IMR-90 (cell line): ENCODE measurements around the gene ACSL3. TPM values are rescaled to one million over a fixed set of nuclear protein-coding genes. Genes with fewer than 3 reads are reported as not detected.

Source experiments
- ATAC-seq: fragments of 200-7000 bp; cut with Tn5 transposase; 2 replicates; pipeline ENCODE4 v1.9.1; 2020; ENCODE audit warnings: low read depth, mild to moderate bottlenecking, moderate library complexity
- BruUV-seq: library from RNA; stranded (reverse); fragments of 400-500 nt; replicated peaks from 2 replicates; lab custom pipeline; 2021; lab: Mats Ljungman, UMichigan
- CTCF ChIA-PET: fragments of 300-600 bp; formaldehyde crosslinking; extraction: SDS; loops from one replicate; lab custom pipeline; 2021; ENCODE audit warnings: antibody characterized with exemption; lab: Yijun Ruan, JAX
- POLR2A ChIA-PET: fragments of 300-600 bp; sonication (Branson Sonifier 250); formaldehyde crosslinking; loops from one replicate; lab custom pipeline; 2022; ENCODE audit warnings: antibody characterized with exemption; ENCODE audit not compliant: unreplicated experiment; lab: Charles Lee
- DNase-seq: peaks from one replicate; pipeline ENCODE4 v3.0.0; 2013
- H2AFZ ChIP-seq: replicated peaks from 2 replicates; pipeline ENCODE3; 2013; ENCODE audit warnings: low read length, mild to moderate bottlenecking; ENCODE audit not compliant: poor library complexity
- H2AK5ac ChIP-seq: 2 replicates; pipeline ENCODE4 v1.6.1; 2013; ENCODE audit warnings: low read depth, low read length, inconsistent platforms
- H2AK9ac ChIP-seq: replicated peaks from 2 replicates; pipeline ENCODE3; 2013; ENCODE audit warnings: mild to moderate bottlenecking, low read depth, low read length, moderate library complexity; ENCODE audit not compliant: poor library complexity
- H2BK120ac ChIP-seq: 2 replicates; pipeline ENCODE4 v1.6.1; 2013; ENCODE audit warnings: low read depth, low read length, inconsistent platforms
- H2BK15ac ChIP-seq: 3 replicates; pipeline ENCODE4 v1.6.1; 2013; ENCODE audit warnings: low read depth, low read length, inconsistent platforms
- H2BK20ac ChIP-seq: 2 replicates; pipeline ENCODE4 v1.6.1; 2013; ENCODE audit warnings: low read depth, mild to moderate bottlenecking, inconsistent platforms, low read length, moderate library complexity
- H2BK5ac ChIP-seq: 2 replicates; pipeline ENCODE4 v1.6.1; 2013; ENCODE audit warnings: mild to moderate bottlenecking, low read depth, low read length, inconsistent platforms; ENCODE audit not compliant: poor library complexity, severe bottlenecking
- H3K14ac ChIP-seq: replicated peaks from 2 replicates; pipeline ENCODE4 v1.6.1; 2013; ENCODE audit warnings: low read depth, low read length, inconsistent platforms
- H3K18ac ChIP-seq: 2 replicates; pipeline ENCODE4 v1.6.1; 2013; ENCODE audit warnings: low read depth, low read length, control low read depth
- H3K23ac ChIP-seq: 2 replicates; pipeline ENCODE4 v1.6.1; 2013; ENCODE audit warnings: low read depth, low read length, inconsistent platforms
- H3K27ac ChIP-seq: 2 replicates; pipeline ENCODE4 v1.5.1; 2013; ENCODE audit warnings: mild to moderate bottlenecking, control low read depth, low read length; ENCODE audit not compliant: insufficient read depth
- H3K27me3 ChIP-seq: 2 replicates; pipeline ENCODE4 v1.6.1; 2013; ENCODE audit warnings: low read length; ENCODE audit not compliant: control insufficient read depth, insufficient read depth
- H3K36me3 ChIP-seq: 2 replicates; pipeline ENCODE4 v1.6.1; 2013; ENCODE audit warnings: low read length, mixed read lengths; ENCODE audit not compliant: control insufficient read depth, insufficient read depth
- H3K4ac ChIP-seq: 2 replicates; pipeline ENCODE4 v1.6.1; 2013; ENCODE audit warnings: low read depth, low read length, inconsistent platforms
- H3K4me1 ChIP-seq: 2 replicates; pipeline ENCODE4 v1.6.1; 2013; ENCODE audit warnings: low read length, mixed read lengths; ENCODE audit not compliant: control insufficient read depth, insufficient read depth
- H3K4me2 ChIP-seq: 2 replicates; pipeline ENCODE4 v1.6.1; 2013; ENCODE audit warnings: low read depth, mild to moderate bottlenecking, control low read depth, low read length, moderate library complexity
- H3K4me3 ChIP-seq: 2 replicates; pipeline ENCODE4 v1.5.1; 2013; ENCODE audit warnings: low read depth, mild to moderate bottlenecking, control low read depth, low read length, moderate library complexity; ENCODE audit not compliant: insufficient read depth
- H3K56ac ChIP-seq: 2 replicates; pipeline ENCODE4 v1.6.1; 2013; ENCODE audit warnings: low read length, inconsistent platforms; ENCODE audit not compliant: insufficient read depth; ENCODE audit errors: extremely low read depth
- H3K79me1 ChIP-seq, 2 experiments: 2 replicates each; pipeline ENCODE4 v1.6.1; 2013; ENCODE audit warnings: low read length in 2 of 2, inconsistent platforms in 1 of 2, low read depth in 1 of 2
- H3K9ac ChIP-seq: 2 replicates; pipeline ENCODE4 v1.6.1; 2013; ENCODE audit warnings: low read depth, low read length, control low read depth
- H3K9me1 ChIP-seq: 2 replicates; pipeline ENCODE4 v1.6.1; 2013; ENCODE audit warnings: low read length, inconsistent platforms; ENCODE audit not compliant: insufficient read depth
- H3K9me3 ChIP-seq: 2 replicates; pipeline ENCODE4 v1.6.1; 2013; ENCODE audit warnings: low read length; ENCODE audit not compliant: control insufficient read depth, insufficient read depth
- H4K20me1 ChIP-seq: 2 replicates; pipeline ENCODE4 v1.6.1; 2013; ENCODE audit warnings: low read length, inconsistent platforms; ENCODE audit not compliant: insufficient read depth
- H4K5ac ChIP-seq: 2 replicates; pipeline ENCODE4 v1.6.1; 2013; ENCODE audit warnings: mild to moderate bottlenecking, low read depth, low read length, control low read depth
- H4K8ac ChIP-seq, 2 experiments: 2 replicates each; pipeline ENCODE4 v1.6.1; 2013; ENCODE audit warnings: low read depth in 2 of 2, low read length in 2 of 2, control low read depth in 1 of 2, inconsistent platforms in 1 of 2
- H4K91ac ChIP-seq: 2 replicates; pipeline ENCODE4 v1.6.1; 2013; ENCODE audit warnings: low read depth, low read length, inconsistent platforms; ENCODE audit not compliant: insufficient read depth
- BHLHE40 ChIP-seq: fragments of 150-350 bp; IDR thresholded peaks from 2 replicates; pipeline ENCODE4 v1.6.1; 2016; ENCODE audit warnings: mild to moderate bottlenecking, low read depth, low read length
- CEBPB ChIP-seq: IDR thresholded peaks from 2 replicates; pipeline ENCODE4 v1.6.1; 2012; ENCODE audit warnings: low read depth, low read length, improper control_type of control experiment
- CTCF ChIP-seq: conservative IDR thresholded peaks from 2 replicates; pipeline ENCODE4 v1.5.1; 2012; ENCODE audit warnings: mild to moderate bottlenecking, low read depth, low read length, improper control_type of control experiment
- FOS ChIP-seq: fragments of 150-350 bp; IDR thresholded peaks from 2 replicates; pipeline ENCODE4 v1.6.1; 2016; ENCODE audit warnings: low read depth, low read length
- MAFK ChIP-seq: IDR thresholded peaks from 2 replicates; pipeline ENCODE4 v1.6.1; 2012; ENCODE audit warnings: low read depth, low read length, improper control_type of control experiment
- NFE2L2 ChIP-seq: fragments of 150-350 bp; IDR thresholded peaks from 2 replicates; pipeline ENCODE4 v1.6.1; 2016; ENCODE audit warnings: low read depth, mild to moderate bottlenecking, low read length
- POLR2A ChIP-seq: IDR thresholded peaks from 2 replicates; pipeline ENCODE4 v1.6.1; 2012; ENCODE audit warnings: mild to moderate bottlenecking, low read depth, low read length
- RCOR1 ChIP-seq: IDR thresholded peaks from 2 replicates; pipeline ENCODE4 v1.6.1; 2012; ENCODE audit warnings: mild to moderate bottlenecking, low read length, improper control_type of control experiment; ENCODE audit not compliant: insufficient replicate concordance
- RFX5 ChIP-seq: IDR thresholded peaks from 2 replicates; pipeline ENCODE4 v1.8.0; 2012; ENCODE audit warnings: low read depth, mild to moderate bottlenecking, low read length, moderate library complexity
- WGBS, 2 experiments: methylation state at CpG; one replicate each; pipeline versions ENCODE4 v1.1.5 to v1.1.7; 2013; ENCODE audit warnings: missing lambda C conversion rate in 2 of 2; ENCODE audit not compliant: insufficient read length in 1 of 2; ENCODE audit errors: extremely low coverage in 2 of 2; 5-methylcytosine and 5-hydroxymethylcytosine counted together
- dilution Hi-C: fragments of 300-500 bp; cut with HindIII; formaldehyde crosslinking; loops from one replicate; pipeline ENCODE4 v1.14.3; 2018; ENCODE audit warnings: low sequenced_read_pairs; ENCODE audit not compliant: unreplicated experiment
- in situ Hi-C: fragments of 300-500 bp; cut with MboI; formaldehyde crosslinking; loops from 3 replicates; pipeline ENCODE4 v1.14.3; 2019; ENCODE audit warnings: low sequenced_read_pairs, inconsistent platforms, mixed read lengths
- intact Hi-C: fragments of 100-400 bp; cut with micrococcal nuclease; formaldehyde crosslinking; loops from 2 replicates; pipeline ENCODE4 v1.10.0; 2022
- polyA plus RNA-seq, 3 experiments: library from polyadenylated mRNA; depleted of rRNA; stranded (reverse); fragments of >200 nt; gene quantifications; 2 replicates each; pipeline ENCODE4 v1.2.3, GENCODE V29; 2012; ENCODE audit warnings: low replicate concordance in 1 of 3
- total RNA-seq: library from RNA; depleted of rRNA; stranded (reverse); fragments of >200 nt; gene quantifications from 2 replicates; pipeline ENCODE4 v1.2.3, GENCODE V29; 2012
- TF ChIP-seq, protein P1 (sequence below): fragments of 150-350 bp; IDR thresholded peaks from 2 replicates; pipeline ENCODE4 v1.6.1; 2017; ENCODE audit warnings: mild to moderate bottlenecking, antibody characterized with exemption, low read length, low read depth

Gene ACSL3
- total and polyA plus RNA-seq, 2 of the 4 experiments (the other 2 are of a cell fraction) = 31.0 to 84.2 TPM

GRCh38 chr2:222837643-222838056, 23.2 kb upstream of the ACSL3 start:
- H3K23ac ChIP-seq = no peak overlapping the region
- no peaks in the 10 kb centered on the region for H3K9me1 ChIP-seq
- no peak overlapping the region for H3K4me3 ChIP-seq
- no peak overlapping the region for H4K91ac ChIP-seq
- intact Hi-C loops (no loop called here), in situ Hi-C loops (no loop called here), dilution Hi-C loops (no loop called here)
- H2BK20ac ChIP-seq = no peak overlapping the region; the same call in 1 of the 2 replicates
- H3K4ac ChIP-seq = no peak overlapping the region
- no peak overlapping the region for H3K9ac ChIP-seq
- no peak overlapping the region for H3K18ac ChIP-seq
- ChIA-PET POLR2A (no interaction called here), CTCF (no interaction called here)
- peak; percentile 41 for DNase-seq
- peak overlapping the region in 1 of 2 experiments; percentile 28; a peak in 2 of 4 replicates for H4K8ac ChIP-seq
- 0 out of 2 replicates have a peak overlapping the region, but pooled peaks have one; percentile 0 for H3K14ac ChIP-seq
- peak overlapping the region; percentile 17; the same call in 1 of the 2 replicates for H2BK120ac ChIP-seq
- H3K4me2 ChIP-seq = no peak overlapping the region; the same call in 1 of the 2 replicates
- peaks cover 6% of the 10 kb centered on the region for H3K4me1 ChIP-seq
- H3K27ac ChIP-seq = no peak overlapping the region
- no peaks in the 10 kb centered on the region for H3K79me1 ChIP-seq
- H3K9me3 ChIP-seq = no peaks in the 10 kb centered on the region
- 61% methylated on average over 4 of the region's 4 CpGs; no CpG with 5 or more reads in 1 of the 2 experiments for WGBS, 2 experiments
- BruUV-seq = no TSS peak
- no peaks in the 10 kb centered on the region for H3K27me3 ChIP-seq
- no peaks in the 10 kb centered on the region for H4K20me1 ChIP-seq
- no peaks in the 10 kb centered on the region for H3K36me3 ChIP-seq
- H4K5ac ChIP-seq = no peak overlapping the region
- H2BK15ac ChIP-seq = no peak overlapping the region
- peak; percentile 29; the same call in 1 of the 2 replicates for ATAC-seq
- H2AFZ ChIP-seq = no peak overlapping the region
- H2AK5ac ChIP-seq = no peak overlapping the region
- H2BK5ac ChIP-seq = peak overlapping the region; percentile 16
- TF ChIP-seq CEBPB (no peak), NFE2L2 (no peak), RFX5 (no peak), FOS (no peak), MAFK (no peak), BHLHE40 (no peak), POLR2A (no peak), RCOR1 (no peak), CTCF (no peak)
- TF ChIP-seq, protein P1, sequence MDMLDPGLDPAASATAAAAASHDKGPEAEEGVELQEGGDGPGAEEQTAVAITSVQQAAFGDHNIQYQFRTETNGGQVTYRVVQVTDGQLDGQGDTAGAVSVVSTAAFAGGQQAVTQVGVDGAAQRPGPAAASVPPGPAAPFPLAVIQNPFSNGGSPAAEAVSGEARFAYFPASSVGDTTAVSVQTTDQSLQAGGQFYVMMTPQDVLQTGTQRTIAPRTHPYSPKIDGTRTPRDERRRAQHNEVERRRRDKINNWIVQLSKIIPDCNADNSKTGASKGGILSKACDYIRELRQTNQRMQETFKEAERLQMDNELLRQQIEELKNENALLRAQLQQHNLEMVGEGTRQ = no peak
- no peak overlapping the region for H2AK9ac ChIP-seq
- H3K56ac ChIP-seq = no peak overlapping the region
